ENCODE results near the gene HSPA5. TPM values are rescaled to one million over a fixed set of nuclear protein-coding genes. Genes with fewer than 3 reads are reported as not detected.
"Not testable (repeated sequence)": the region's sequence is repeated elsewhere in the genome, so short reads cannot be mapped to it uniquely, and the experiment has no call there.

The HSPA5 gene
- total RNA-seq, 4 donors from 2014 or later = 53.7 to 88.5 (median 81.5) TPM

DNA sequence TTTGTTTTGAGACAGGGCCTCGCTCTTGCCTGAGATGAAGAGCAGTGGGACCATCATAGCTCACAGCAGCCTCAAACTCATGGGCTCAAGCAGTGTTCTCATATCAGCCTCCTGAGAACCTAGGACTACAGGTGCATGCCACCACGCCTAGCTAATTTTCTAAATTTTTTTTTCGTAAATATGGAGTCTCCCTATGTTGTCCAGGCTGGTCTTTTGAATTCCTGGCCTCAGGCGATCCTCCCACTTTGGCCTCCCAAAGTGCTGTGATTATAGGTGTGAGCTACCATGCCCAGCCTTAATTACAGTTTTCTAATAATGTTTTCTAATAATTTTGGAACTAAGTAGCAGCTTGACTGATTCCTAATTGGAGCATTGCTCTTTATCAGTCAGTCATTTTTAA, 35.6 kb upstream of the HSPA5 start:
- ATAC-seq = no peak
- no peaks in the 10 kb centered on the region for H3K9me3 ChIP-seq
- peaks cover 0 to 38% (median 6%) of the 10 kb centered on the region in 3 donors for H3K4me1 ChIP-seq
- H3K27me3 ChIP-seq = no peaks in the 10 kb centered on the region
- no peak overlapping the region for H3K27ac ChIP-seq
- H3K36me3 ChIP-seq = peaks cover 0 to 6% of the 10 kb centered on the region in 2 donors
- TF ChIP-seq, protein P1, sequence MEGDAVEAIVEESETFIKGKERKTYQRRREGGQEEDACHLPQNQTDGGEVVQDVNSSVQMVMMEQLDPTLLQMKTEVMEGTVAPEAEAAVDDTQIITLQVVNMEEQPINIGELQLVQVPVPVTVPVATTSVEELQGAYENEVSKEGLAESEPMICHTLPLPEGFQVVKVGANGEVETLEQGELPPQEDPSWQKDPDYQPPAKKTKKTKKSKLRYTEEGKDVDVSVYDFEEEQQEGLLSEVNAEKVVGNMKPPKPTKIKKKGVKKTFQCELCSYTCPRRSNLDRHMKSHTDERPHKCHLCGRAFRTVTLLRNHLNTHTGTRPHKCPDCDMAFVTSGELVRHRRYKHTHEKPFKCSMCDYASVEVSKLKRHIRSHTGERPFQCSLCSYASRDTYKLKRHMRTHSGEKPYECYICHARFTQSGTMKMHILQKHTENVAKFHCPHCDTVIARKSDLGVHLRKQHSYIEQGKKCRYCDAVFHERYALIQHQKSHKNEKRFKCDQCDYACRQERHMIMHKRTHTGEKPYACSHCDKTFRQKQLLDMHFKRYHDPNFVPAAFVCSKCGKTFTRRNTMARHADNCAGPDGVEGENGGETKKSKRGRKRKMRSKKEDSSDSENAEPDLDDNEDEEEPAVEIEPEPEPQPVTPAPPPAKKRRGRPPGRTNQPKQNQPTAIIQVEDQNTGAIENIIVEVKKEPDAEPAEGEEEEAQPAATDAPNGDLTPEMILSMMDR (IDR thresholded peaks at IDR 0.05) = no peak
- TF ChIP-seq POLR2AphosphoS5 (IDR thresholded peaks at IDR 0.05) (no peak), EP300 (IDR thresholded peaks at IDR 0.05) (no peak), POLR2A (IDR thresholded peaks at IDR 0.05) (no peak)
- no peak overlapping the region for H3K4me3 ChIP-seq
- WGBS, 2 donors (ENCODE audit: low coverage in 1 of 2) = 97% methylated on average over 4 of the region's 4 CpGs; no CpG with 5 or more reads in 1 of the 2 donors

DNA sequence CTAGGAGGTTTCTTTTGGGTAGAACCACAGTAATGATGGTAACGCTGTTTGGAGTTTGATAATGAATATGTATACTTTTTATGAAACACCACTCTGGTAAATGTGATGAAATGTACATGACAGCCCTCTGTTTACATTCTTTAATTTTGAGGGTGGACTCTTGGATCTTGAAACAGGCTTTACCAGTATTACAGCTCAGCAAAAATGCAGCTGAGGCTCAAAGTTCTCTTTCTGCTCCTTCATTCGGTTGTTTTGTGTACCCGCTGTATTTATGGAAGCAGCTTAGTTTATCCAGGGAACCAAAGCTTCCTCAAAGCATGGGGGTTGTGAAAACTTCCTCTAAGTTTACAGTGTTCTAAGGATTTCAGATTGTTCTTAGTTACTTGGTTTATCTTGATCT, 31.6 kb upstream of the HSPA5 start:
- ATAC-seq = no peak
- 39 to 49% methylated on average over 3 of the region's 3 CpGs for WGBS, 2 donors (ENCODE audit: low coverage in 1 of 2)
- no peaks in the 10 kb centered on the region for H3K9me3 ChIP-seq
- H3K4me3 ChIP-seq = no peak overlapping the region
- H3K36me3 ChIP-seq = peaks cover 0 to 3% of the 10 kb centered on the region in 2 donors
- H3K27me3 ChIP-seq = no peaks in the 10 kb centered on the region
- peaks cover 0 to 71% (median 6%) of the 10 kb centered on the region in 3 donors for H3K4me1 ChIP-seq
- H3K27ac ChIP-seq = peak overlapping the region in 2 of 4 donors; percentile 11 to 45
- no peak for TF ChIP-seq EP300 (IDR thresholded peaks at IDR 0.05)
- TF ChIP-seq, protein P1 (IDR thresholded peaks at IDR 0.05) = no peak
- TF ChIP-seq POLR2AphosphoS5 (IDR thresholded peaks at IDR 0.05) = peak; percentile 16
- TF ChIP-seq POLR2A (IDR thresholded peaks at IDR 0.05) = no peak

DNA sequence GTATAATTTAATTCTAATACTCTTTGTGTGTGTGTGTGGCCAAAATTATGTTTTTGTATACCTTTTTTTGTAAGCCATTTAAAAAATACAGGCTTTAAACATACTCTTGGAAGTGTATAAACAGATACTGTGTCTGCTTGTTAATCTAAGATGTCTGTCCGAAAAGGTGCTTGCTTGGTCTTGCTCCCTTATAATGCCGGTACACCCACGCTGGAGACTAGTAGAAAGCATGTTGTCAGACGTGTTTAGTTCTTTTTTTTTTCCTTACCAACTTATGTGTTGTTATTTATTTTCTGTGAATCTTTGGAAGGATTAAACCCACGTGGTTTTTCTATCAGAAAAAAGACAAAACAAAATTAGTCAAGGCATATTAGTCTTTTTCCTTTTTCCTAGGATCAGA, 29.9 kb upstream of the HSPA5 start:
- ATAC-seq = no peak
- Histone ChIP-seq H3K27me3 (no peaks in the 10 kb centered on the region), H3K4me1 (peaks cover 0 to 66% (median 6%) of the 10 kb centered on the region in 3 donors), H3K36me3 (peaks cover 0 to 12% of the 10 kb centered on the region in 2 donors), H3K27ac (no peak overlapping the region), H3K9me3 (no peaks in the 10 kb centered on the region), H3K4me3 (no peak overlapping the region)
- TF ChIP-seq EP300 (IDR thresholded peaks at IDR 0.05) (no peak), POLR2A (IDR thresholded peaks at IDR 0.05) (no peak), POLR2AphosphoS5 (IDR thresholded peaks at IDR 0.05) (no peak)
- TF ChIP-seq, protein P1 (IDR thresholded peaks at IDR 0.05) = no peak
- WGBS, 2 donors (ENCODE audit: low coverage in 1 of 2) = 66% methylated on average over 5 of the region's 5 CpGs

DNA sequence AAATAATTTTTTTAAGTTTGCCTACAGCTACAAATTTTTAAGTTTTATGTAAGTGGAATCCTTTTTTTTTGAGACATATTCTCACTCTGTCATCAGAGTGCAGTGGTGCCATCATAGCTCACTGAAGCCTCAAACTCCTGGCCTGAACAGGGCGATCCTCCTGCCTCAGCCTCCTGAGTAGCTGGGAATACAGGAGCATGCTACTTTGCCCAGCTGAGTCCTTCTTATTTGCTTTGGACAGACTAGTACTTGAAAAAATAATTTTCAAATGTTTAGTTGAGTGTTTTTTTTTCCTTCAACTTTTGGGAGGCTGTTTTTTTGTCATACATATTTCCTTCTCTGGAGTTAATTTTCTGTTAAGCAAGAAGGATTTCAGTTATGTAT, 27.9 kb upstream of the HSPA5 start:
- TF ChIP-seq POLR2AphosphoS5 (IDR thresholded peaks at IDR 0.05) (no peak), POLR2A (IDR thresholded peaks at IDR 0.05) (no peak), EP300 (IDR thresholded peaks at IDR 0.05) (no peak)
- TF ChIP-seq, protein P1 (IDR thresholded peaks at IDR 0.05) = no peak
- Histone ChIP-seq H3K27me3 (no peaks in the 10 kb centered on the region), H3K4me3 (no peak overlapping the region), H3K9me3 (no peaks in the 10 kb centered on the region), H3K4me1 (peaks cover 0 to 70% (median 6%) of the 10 kb centered on the region in 3 donors), H3K36me3 (peaks cover 0 to 12% of the 10 kb centered on the region in 2 donors), H3K27ac (no peak overlapping the region)
- 100% methylated on average over 1 of the region's 1 CpG for WGBS, 2 donors (ENCODE audit: low coverage in 1 of 2)
- no peak for ATAC-seq

DNA sequence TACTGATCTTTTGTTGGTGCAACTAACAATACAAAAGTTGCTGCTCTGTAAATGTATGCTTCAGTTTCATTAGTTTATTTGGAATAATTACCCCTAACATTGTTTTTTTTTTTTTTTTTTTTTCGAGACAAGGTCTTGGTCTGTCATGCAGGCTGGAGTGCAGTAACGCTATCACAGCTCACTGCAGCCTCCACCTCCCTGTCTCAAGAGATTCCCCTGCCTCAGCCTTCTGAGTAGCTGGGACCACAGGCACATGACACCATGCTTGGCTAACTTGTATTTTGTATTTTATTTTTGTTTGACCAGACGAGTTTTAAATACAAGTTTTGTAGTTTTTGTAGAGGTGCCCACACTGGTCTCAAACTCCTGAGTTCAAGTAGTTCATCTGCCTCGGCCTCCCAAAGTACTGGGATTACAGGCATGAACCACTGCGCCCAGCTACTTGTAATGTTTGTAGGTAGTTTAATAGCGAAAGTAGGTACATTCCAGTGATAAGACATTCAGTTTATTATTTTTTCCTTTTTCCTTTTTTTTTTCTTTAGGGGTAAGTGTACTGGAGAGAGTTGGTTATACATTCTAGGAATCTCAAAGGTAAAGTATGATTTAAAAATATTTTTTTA, 27.4 kb upstream of the HSPA5 start:
- TF ChIP-seq POLR2AphosphoS5 (IDR thresholded peaks at IDR 0.05) = no peak
- no peak for TF ChIP-seq EP300 (IDR thresholded peaks at IDR 0.05)
- TF ChIP-seq, protein P1 (IDR thresholded peaks at IDR 0.05) = no peak
- no peak for TF ChIP-seq POLR2A (IDR thresholded peaks at IDR 0.05)
- H3K9me3 ChIP-seq = no peaks in the 10 kb centered on the region
- 58 to 82% methylated on average over 5 to 6 of the region's 6 CpGs for WGBS, 2 donors (ENCODE audit: low coverage in 1 of 2)
- H3K36me3 ChIP-seq = peaks cover 0 to 15% of the 10 kb centered on the region in 2 donors
- H3K4me1 ChIP-seq = peaks cover 0 to 70% (median 6%) of the 10 kb centered on the region in 3 donors
- no peak for ATAC-seq
- no peaks in the 10 kb centered on the region for H3K27me3 ChIP-seq
- no peak overlapping the region for H3K27ac ChIP-seq
- no peak overlapping the region for H3K4me3 ChIP-seq

DNA sequence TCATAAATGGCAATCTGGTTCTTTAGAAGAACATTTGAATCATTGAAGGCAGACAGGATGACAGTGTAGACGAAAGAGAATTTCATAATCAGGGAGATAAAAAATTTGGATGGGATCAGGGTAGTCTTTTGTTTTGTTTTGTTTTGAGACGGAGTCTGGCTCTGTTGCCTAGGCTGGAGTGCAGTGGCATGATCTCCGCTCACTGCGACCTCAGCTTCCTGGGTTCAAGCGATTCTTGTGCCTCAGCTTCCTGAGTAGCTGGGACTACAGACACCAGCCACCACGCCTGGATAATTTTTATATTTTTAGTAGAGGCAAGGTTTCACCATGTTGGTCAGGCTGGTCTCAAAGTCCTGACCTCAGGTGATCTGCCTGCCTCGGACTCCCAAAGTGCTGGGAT, 22.9 kb upstream of the HSPA5 start:
- H3K9me3 ChIP-seq, H3K27ac ChIP-seq, ATAC-seq, H3K27me3 ChIP-seq, H3K4me3 ChIP-seq: not testable (repeated sequence)
- peaks cover 0 to 12% of the 10 kb centered on the region in 2 donors for H3K36me3 ChIP-seq
- WGBS, 2 donors (ENCODE audit: low coverage in 1 of 2) = 75 to 84% methylated on average over 4 to 5 of the region's 7 CpGs
- peaks cover 0 to 42% (median 5%) of the 10 kb centered on the region in 3 donors for H3K4me1 ChIP-seq
